GM23338 (cell line): Measurements from ENCODE around the gene SPIRE1. TPM values are rescaled to one million over a fixed set of nuclear protein-coding genes. Genes with fewer than 3 reads are reported as not detected.

Experiments used
- ATAC-seq: fragments of 200-7000 bp; cut with Tn5 transposase; 3 replicates; pipeline ENCODE4 v1.9.1; 2020
- DNase-seq: peaks from one replicate; pipeline ENCODE4 v3.0.0-alpha.2; 2015; ENCODE audit warnings: low spot score
- H2AFZ ChIP-seq: fragments of 200-600 bp; sonication (generic); 2 replicates; pipeline ENCODE4 v1.8.0; 2016; ENCODE audit warnings: antibody characterized with exemption, mild to moderate bottlenecking, moderate library complexity
- H3F3A ChIP-seq: fragments of 200-600 bp; sonication (generic); replicated peaks from 2 replicates; pipeline ENCODE4 v1.8.0; 2017; ENCODE audit warnings: antibody characterized with exemption, mixed run types, low read depth
- H3K27ac ChIP-seq: fragments of 200-600 bp; sonication (generic); 2 replicates; pipeline ENCODE4 v1.6.1; 2016; ENCODE audit warnings: low read depth
- H3K27me3 ChIP-seq: fragments of 200-600 bp; sonication (generic); 2 replicates; pipeline ENCODE4 v1.8.0; 2016; ENCODE audit warnings: mild to moderate bottlenecking, mixed run types, moderate library complexity; ENCODE audit not compliant: insufficient read depth
- H3K36me3 ChIP-seq: fragments of 200-600 bp; sonication (generic); 2 replicates; pipeline ENCODE4 v1.8.0; 2016; ENCODE audit warnings: mild to moderate bottlenecking; ENCODE audit not compliant: insufficient read depth
- H3K4me1 ChIP-seq: fragments of 200-600 bp; sonication (generic); 2 replicates; pipeline ENCODE4 v1.8.0; 2016; ENCODE audit warnings: mild to moderate bottlenecking, moderate library complexity; ENCODE audit not compliant: insufficient read depth
- H3K4me2 ChIP-seq: fragments of 200-600 bp; sonication (generic); 2 replicates; pipeline ENCODE4 v1.7.1; 2017; ENCODE audit warnings: mixed run types
- H3K4me3 ChIP-seq: fragments of 200-600 bp; sonication (generic); 2 replicates; pipeline ENCODE4 v1.6.1; 2016; ENCODE audit warnings: mixed run types
- H3K79me2 ChIP-seq: fragments of 200-600 bp; sonication (generic); replicated peaks from 2 replicates; pipeline ENCODE4 v1.8.0; 2017; ENCODE audit warnings: mild to moderate bottlenecking; ENCODE audit not compliant: insufficient read depth
- H3K9me2 ChIP-seq: fragments of 200-600 bp; sonication (generic); 2 replicates; pipeline ENCODE4 v1.8.0; 2017; ENCODE audit not compliant: insufficient read depth
- H4K20me1 ChIP-seq: fragments of 200-600 bp; sonication (generic); replicated peaks from 2 replicates; pipeline ENCODE4 v1.8.0; 2017; ENCODE audit warnings: mild to moderate bottlenecking; ENCODE audit not compliant: insufficient read depth
- H3K27ac Mint-ChIP-seq: 2 replicates; pipeline ENCODE4 v1.8.0; 2020; ENCODE audit warnings: inconsistent platforms, mild to moderate bottlenecking, moderate library complexity, mixed read lengths
- H3K27me3 Mint-ChIP-seq: 3 replicates; pipeline ENCODE4 v1.8.0; 2022; ENCODE audit warnings: low read depth, mild to moderate bottlenecking, moderate library complexity, mixed read lengths, inconsistent platforms; ENCODE audit not compliant: insufficient read depth, poor library complexity
- H3K36me3 Mint-ChIP-seq: 3 replicates; pipeline ENCODE4 v1.8.0; 2021; ENCODE audit warnings: low read depth, mild to moderate bottlenecking, inconsistent platforms, moderate library complexity, mixed read lengths
- H3K4me1 Mint-ChIP-seq: 3 replicates; pipeline ENCODE4 v1.8.0; 2020; ENCODE audit warnings: mild to moderate bottlenecking, inconsistent platforms, mixed read lengths
- H3K4me3 Mint-ChIP-seq: 3 replicates; pipeline ENCODE4 v1.8.0; 2021; ENCODE audit warnings: moderate library complexity, mild to moderate bottlenecking, inconsistent platforms, mixed read lengths
- H3K9me3 Mint-ChIP-seq: 3 replicates; pipeline ENCODE4 v1.8.0; 2020; ENCODE audit warnings: moderate library complexity, mild to moderate bottlenecking, inconsistent platforms, mixed read lengths
- ETS1 ChIP-seq: IDR thresholded peaks from 2 replicates; pipeline ENCODE4 v1.6.1; 2016; ENCODE audit warnings: antibody characterized with exemption
- EZH2 ChIP-seq: fragments of 200-600 bp; sonication (generic); IDR thresholded peaks from one replicate; pipeline ENCODE4 v1.8.0; 2017; ENCODE audit warnings: antibody characterized with exemption, mild to moderate bottlenecking, low read depth; ENCODE audit not compliant: unreplicated experiment
- EZH2phosphoT487 ChIP-seq: fragments of 200-600 bp; sonication (generic); IDR thresholded peaks from one replicate; pipeline ENCODE4 v1.8.1; 2018; ENCODE audit warnings: antibody characterized with exemption; ENCODE audit not compliant: unreplicated experiment
- polyA plus RNA-seq: library from polyadenylated mRNA; unstranded; fragments of >200 nt; fragmentation: Nextera tagmentation; extraction: Ambion mirVana; gene quantifications from 2 replicates; pipeline ENCODE4 v1.2.1, GENCODE V29; 2016
- total RNA-seq: library from RNA; depleted of rRNA; stranded (reverse); fragments of >200 nt; shearing (Covaris generic); gene quantifications from 2 replicates; pipeline ENCODE4 v1.2.3, GENCODE V29; 2014
- TF ChIP-seq, protein P1 (sequence below): fragments of 250-450 bp; sonication (Bioruptor Pico); IDR thresholded peaks from 2 replicates; pipeline ENCODE4 v1.5.0; 2020; ENCODE audit warnings: mild to moderate bottlenecking, moderate library complexity

SPIRE1 gene
- total and polyA plus RNA-seq, 2 experiments from 2014 or later = 2.9 to 15.5 TPM

GRCh38 chr18:12639990-12640880 is 17.7 kb downstream of the SPIRE1 start:
- Histone ChIP-seq H3K9me2 (no peaks in the 10 kb centered on the region), H3K4me3 (no peak overlapping the region), H3K4me1 (no peaks in the 10 kb centered on the region), H2AFZ (no peak overlapping the region), H3K36me3 (no peaks in the 10 kb centered on the region), H4K20me1 (no peaks in the 10 kb centered on the region), H3K27me3 (no peaks in the 10 kb centered on the region), H3K27ac (no peak overlapping the region; the same call in 1 of the 2 replicates), H3K79me2 (peaks cover 12% of the 10 kb centered on the region), H3K4me2 (no peak overlapping the region), H3F3A (no peaks in the 10 kb centered on the region)
- Mint-ChIP-seq H3K9me3 (no peaks in the 10 kb centered on the region), H3K27ac (no peak overlapping the region), H3K36me3 (no peaks in the 10 kb centered on the region), H3K4me3 (no peak overlapping the region), H3K27me3 (no peaks in the 10 kb centered on the region), H3K4me1 (peaks cover 11% of the 10 kb centered on the region)
- TF ChIP-seq, protein P1, sequence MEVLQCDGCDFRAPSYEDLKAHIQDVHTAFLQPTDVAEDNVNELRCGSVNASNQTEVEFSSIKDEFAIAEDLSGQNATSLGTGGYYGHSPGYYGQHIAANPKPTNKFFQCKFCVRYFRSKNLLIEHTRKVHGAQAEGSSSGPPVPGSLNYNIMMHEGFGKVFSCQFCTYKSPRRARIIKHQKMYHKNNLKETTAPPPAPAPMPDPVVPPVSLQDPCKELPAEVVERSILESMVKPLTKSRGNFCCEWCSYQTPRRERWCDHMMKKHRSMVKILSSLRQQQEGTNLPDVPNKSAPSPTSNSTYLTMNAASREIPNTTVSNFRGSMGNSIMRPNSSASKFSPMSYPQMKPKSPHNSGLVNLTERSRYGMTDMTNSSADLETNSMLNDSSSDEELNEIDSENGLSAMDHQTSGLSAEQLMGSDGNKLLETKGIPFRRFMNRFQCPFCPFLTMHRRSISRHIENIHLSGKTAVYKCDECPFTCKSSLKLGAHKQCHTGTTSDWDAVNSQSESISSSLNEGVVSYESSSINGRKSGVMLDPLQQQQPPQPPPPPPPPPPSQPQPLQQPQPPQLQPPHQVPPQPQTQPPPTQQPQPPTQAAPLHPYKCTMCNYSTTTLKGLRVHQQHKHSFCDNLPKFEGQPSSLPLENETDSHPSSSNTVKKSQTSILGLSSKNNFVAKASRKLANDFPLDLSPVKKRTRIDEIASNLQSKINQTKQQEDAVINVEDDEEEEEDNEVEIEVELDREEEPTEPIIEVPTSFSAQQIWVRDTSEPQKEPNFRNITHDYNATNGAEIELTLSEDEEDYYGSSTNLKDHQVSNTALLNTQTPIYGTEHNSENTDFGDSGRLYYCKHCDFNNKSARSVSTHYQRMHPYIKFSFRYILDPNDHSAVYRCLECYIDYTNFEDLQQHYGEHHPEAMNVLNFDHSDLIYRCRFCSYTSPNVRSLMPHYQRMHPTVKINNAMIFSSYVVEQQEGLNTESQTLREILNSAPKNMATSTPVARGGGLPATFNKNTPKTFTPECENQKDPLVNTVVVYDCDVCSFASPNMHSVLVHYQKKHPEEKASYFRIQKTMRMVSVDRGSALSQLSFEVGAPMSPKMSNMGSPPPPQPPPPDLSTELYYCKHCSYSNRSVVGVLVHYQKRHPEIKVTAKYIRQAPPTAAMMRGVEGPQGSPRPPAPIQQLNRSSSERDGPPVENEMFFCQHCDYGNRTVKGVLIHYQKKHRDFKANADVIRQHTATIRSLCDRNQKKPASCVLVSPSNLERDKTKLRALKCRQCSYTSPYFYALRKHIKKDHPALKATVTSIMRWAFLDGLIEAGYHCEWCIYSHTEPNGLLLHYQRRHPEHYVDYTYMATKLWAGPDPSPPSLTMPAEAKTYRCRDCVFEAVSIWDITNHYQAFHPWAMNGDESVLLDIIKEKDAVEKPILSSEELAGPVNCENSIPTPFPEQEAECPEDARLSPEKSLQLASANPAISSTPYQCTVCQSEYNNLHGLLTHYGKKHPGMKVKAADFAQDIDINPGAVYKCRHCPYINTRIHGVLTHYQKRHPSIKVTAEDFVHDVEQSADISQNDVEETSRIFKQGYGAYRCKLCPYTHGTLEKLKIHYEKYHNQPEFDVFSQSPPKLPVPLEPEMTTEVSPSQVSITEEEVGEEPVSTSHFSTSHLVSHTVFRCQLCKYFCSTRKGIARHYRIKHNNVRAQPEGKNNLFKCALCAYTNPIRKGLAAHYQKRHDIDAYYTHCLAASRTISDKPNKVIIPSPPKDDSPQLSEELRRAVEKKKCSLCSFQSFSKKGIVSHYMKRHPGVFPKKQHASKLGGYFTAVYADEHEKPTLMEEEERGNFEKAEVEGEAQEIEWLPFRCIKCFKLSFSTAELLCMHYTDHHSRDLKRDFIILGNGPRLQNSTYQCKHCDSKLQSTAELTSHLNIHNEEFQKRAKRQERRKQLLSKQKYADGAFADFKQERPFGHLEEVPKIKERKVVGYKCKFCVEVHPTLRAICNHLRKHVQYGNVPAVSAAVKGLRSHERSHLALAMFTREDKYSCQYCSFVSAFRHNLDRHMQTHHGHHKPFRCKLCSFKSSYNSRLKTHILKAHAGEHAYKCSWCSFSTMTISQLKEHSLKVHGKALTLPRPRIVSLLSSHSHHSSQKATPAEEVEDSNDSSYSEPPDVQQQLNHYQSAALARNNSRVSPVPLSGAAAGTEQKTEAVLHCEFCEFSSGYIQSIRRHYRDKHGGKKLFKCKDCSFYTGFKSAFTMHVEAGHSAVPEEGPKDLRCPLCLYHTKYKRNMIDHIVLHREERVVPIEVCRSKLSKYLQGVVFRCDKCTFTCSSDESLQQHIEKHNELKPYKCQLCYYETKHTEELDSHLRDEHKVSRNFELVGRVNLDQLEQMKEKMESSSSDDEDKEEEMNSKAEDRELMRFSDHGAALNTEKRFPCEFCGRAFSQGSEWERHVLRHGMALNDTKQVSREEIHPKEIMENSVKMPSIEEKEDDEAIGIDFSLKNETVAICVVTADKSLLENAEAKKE = no peak
- TF ChIP-seq ETS1 = no peak
- TF ChIP-seq EZH2phosphoT487 = no peak
- TF ChIP-seq EZH2 = no peak
- ATAC-seq (peak; percentile 31; the same call in 2 of the 3 replicates), DNase-seq (no peak)
